ENCODE data around the gene PXMP2.

- no peak for TF ChIP-seq CTCF (IDR thresholded peaks at IDR 0.05; ENCODE audit: low read depth, low read length)
- no peak for TF ChIP-seq POLR2A (IDR thresholded peaks at IDR 0.05; ENCODE audit: extremely low read depth, insufficient read length)
- TF ChIP-seq MAX (IDR thresholded peaks at IDR 0.05; ENCODE audit: low read depth, low read length), result no peak
- TF ChIP-seq MYC (IDR thresholded peaks at IDR 0.05; ENCODE audit: low read depth, low read length), result no peak
These were observed 31.3 kb downstream of the PXMP2 start for GRCh38 chr12:132718644-132719043.

Data from NB4 (cell line).